ENCODE measurements around the gene ZNF624.

Gene ZNF624

GRCh38 chr17:16584273-16584995 lies 69.2 kb downstream of the ZNF624 start:
- in situ Hi-C loops (cut with HindIII; ENCODE audit: low pct_unique_long_range_greater_than_20kb, low sequenced_read_pairs): no loop called here
- DNase-seq (ENCODE audit: low read depth in 1 of 2, low spot score in 1 of 2): peak; percentile 83 to 91
- TF ChIP-seq JUND (IDR thresholded peaks at IDR 0.05; ENCODE audit: low read depth): no peak

DNA sequence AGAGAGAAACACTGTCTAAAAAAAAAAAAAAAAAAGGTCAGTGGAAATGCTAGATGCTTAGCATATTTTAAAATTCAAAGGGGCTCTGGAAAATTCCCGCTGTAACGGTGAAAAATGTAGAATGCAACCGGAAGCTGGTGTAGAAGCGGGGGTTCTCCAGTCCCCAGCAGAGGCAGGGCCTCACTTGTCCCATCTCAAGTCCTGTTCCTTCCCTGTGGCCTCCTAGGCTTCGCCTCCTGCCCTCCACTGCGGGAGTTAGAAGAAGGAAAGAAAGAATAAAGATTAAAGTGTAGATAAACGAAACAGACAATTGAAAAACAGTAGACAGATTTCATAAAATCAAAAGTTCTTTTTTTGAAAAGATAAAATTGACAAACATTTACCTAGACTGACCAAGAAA lies 69.9 kb downstream of the ZNF624 start:
- TF ChIP-seq JUND (IDR thresholded peaks at IDR 0.05; ENCODE audit: low read depth): no peak
- DNase-seq (ENCODE audit: low read depth in 1 of 2, low spot score in 1 of 2): no peak
- in situ Hi-C loops (cut with HindIII; ENCODE audit: low pct_unique_long_range_greater_than_20kb, low sequenced_read_pairs): no loop called here

- DNase-seq (ENCODE audit: low read depth in 1 of 2, low spot score in 1 of 2): no peak
- TF ChIP-seq JUND (IDR thresholded peaks at IDR 0.05; ENCODE audit: low read depth): no peak
- in situ Hi-C loops (cut with HindIII; ENCODE audit: low pct_unique_long_range_greater_than_20kb, low sequenced_read_pairs): no loop called here
These were observed 80.2 kb downstream of the ZNF624 start for GRCh38 chr17:16573466-16573865.

Data from T47D (cell line).